HFFc6 (cell line): ENCODE measurements around the gene ALKBH4. TPM values are rescaled to one million over a fixed set of nuclear protein-coding genes. Genes with fewer than 3 reads are reported as not detected.
"Not testable (repeated sequence)": the region's sequence is repeated elsewhere in the genome, so short reads cannot be mapped to it uniquely, and the experiment has no call there.

Source experiments
- DNase-seq: peaks from one replicate; pipeline ENCODE4 v3.0.0-alpha.2; 2018
- H3K27ac Mint-ChIP-seq: 2 replicates; pipeline ENCODE4 v1.8.0; 2020; ENCODE audit warnings: mild to moderate bottlenecking, mixed read lengths
- H3K27me3 Mint-ChIP-seq: 2 replicates; pipeline ENCODE4 v1.8.0; 2021; ENCODE audit warnings: mild to moderate bottlenecking, moderate library complexity, mixed read lengths; ENCODE audit not compliant: insufficient read depth
- H3K36me3 Mint-ChIP-seq: 2 replicates; pipeline ENCODE4 v1.8.0; 2021; ENCODE audit warnings: low read depth, mixed read lengths
- H3K4me1 Mint-ChIP-seq: 2 replicates; pipeline ENCODE4 v1.8.0; 2020; ENCODE audit warnings: low read depth, mixed read lengths
- H3K4me3 Mint-ChIP-seq: 2 replicates; pipeline ENCODE4 v1.8.0; 2020; ENCODE audit warnings: mild to moderate bottlenecking, moderate library complexity, mixed read lengths
- H3K9me3 Mint-ChIP-seq: 2 replicates; pipeline ENCODE4 v1.8.0; 2020; ENCODE audit warnings: mild to moderate bottlenecking, mixed read lengths
- long read RNA-seq: library from polyadenylated mRNA; unstranded; transcript quantifications from one replicate; pipeline ENCODE4 v2.0.0, GENCODE V29; 2019
- total RNA-seq, 6 experiments: library from RNA; stranded (reverse); fragmentation: NEBNext Ultra II Directional; extraction: Animal tissue kit (Norgen Biotek cat#: 25700); gene quantifications; 2 replicates in 1 of 6; 3 replicates in 5 of 6; pipeline ENCODE4 v1.2.3, GENCODE V29; 2021
- TF ChIP-seq, protein P1 (sequence below): fragments of 200-600 bp; sonication (generic); IDR thresholded peaks from 2 replicates; pipeline ENCODE4 v1.5.0; 2021; ENCODE audit warnings: antibody characterized with exemption, mild to moderate bottlenecking

The ALKBH4 gene
- 10 to 100 TPM in 3 of 6 experiments, 1 to 10 TPM in 3; 9.6 to 11.0 (median 10.0) TPM for total RNA-seq
- long read RNA-seq, transcript ALKBH4-201 (3 exons, 2,105 nt) = major isoform, 24 of 34 reads
- long read RNA-seq, partial matches to known transcripts = 1 of 34 reads
- long read RNA-seq, other reads (novel, unspliced or antisense) = 8 of 34 reads

DNA sequence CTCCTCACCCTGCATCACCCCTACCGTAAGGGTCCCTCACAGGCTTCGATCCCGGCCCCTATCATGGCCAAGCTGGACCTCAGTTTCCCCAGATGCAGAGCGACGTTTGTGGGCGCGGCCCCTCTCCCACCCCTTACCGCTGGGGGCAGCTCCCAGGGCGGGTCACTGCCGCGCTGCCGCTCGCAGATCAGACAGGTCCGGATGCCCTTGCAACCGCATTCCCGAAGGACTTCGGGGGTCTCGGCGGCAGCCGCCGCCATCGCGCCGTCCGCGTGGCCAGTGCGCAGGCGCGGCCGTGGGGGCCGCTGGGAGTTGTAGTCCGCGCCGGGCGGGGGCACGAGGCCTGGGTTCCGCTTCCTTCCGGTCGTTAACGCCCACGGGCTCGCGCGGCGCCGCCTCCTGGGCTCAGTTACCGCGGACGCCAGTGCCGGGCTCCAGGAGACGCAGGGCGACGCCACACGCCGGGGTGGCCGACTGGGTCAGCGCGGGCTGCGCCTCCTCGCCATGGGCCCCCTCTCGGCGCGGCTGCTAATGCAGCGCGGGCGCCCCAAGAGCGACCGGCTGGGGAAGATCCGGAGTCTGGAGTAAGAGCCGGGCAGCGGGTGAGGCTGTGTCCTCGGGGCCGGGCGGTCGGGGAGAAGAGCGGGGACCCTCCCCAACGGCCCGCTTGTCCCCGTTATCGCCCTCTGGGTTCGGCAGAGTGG lies at the start of gene ALKBH4, which contains the start of gene LRWD1:
ALKBH4 (minus strand) TSS at position 287 of the 704 bp plus-strand sequence; CDS start at position 260, 27 bp downstream.
LRWD1 (plus strand) TSS at position 408 of the 704 bp plus-strand sequence; CDS start at position 505, 97 bp downstream.
- peaks cover 9% of the 10 kb centered on the region for H3K27me3 Mint-ChIP-seq
- peak within 1 kb of the TSS; percentile 98 for H3K4me3 Mint-ChIP-seq
- H3K36me3 Mint-ChIP-seq = peaks cover 13% of the 10 kb centered on the region; the same call in 1 of the 2 replicates
- H3K4me1 Mint-ChIP-seq = peaks cover 33% of the 10 kb centered on the region
- H3K27ac Mint-ChIP-seq = peak within 1 kb of the TSS; percentile 81
- DNase-seq = peak; percentile 87
- TF ChIP-seq, protein P1, sequence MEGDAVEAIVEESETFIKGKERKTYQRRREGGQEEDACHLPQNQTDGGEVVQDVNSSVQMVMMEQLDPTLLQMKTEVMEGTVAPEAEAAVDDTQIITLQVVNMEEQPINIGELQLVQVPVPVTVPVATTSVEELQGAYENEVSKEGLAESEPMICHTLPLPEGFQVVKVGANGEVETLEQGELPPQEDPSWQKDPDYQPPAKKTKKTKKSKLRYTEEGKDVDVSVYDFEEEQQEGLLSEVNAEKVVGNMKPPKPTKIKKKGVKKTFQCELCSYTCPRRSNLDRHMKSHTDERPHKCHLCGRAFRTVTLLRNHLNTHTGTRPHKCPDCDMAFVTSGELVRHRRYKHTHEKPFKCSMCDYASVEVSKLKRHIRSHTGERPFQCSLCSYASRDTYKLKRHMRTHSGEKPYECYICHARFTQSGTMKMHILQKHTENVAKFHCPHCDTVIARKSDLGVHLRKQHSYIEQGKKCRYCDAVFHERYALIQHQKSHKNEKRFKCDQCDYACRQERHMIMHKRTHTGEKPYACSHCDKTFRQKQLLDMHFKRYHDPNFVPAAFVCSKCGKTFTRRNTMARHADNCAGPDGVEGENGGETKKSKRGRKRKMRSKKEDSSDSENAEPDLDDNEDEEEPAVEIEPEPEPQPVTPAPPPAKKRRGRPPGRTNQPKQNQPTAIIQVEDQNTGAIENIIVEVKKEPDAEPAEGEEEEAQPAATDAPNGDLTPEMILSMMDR = peak; percentile 47
- no peaks in the 10 kb centered on the region for H3K9me3 Mint-ChIP-seq

DNA sequence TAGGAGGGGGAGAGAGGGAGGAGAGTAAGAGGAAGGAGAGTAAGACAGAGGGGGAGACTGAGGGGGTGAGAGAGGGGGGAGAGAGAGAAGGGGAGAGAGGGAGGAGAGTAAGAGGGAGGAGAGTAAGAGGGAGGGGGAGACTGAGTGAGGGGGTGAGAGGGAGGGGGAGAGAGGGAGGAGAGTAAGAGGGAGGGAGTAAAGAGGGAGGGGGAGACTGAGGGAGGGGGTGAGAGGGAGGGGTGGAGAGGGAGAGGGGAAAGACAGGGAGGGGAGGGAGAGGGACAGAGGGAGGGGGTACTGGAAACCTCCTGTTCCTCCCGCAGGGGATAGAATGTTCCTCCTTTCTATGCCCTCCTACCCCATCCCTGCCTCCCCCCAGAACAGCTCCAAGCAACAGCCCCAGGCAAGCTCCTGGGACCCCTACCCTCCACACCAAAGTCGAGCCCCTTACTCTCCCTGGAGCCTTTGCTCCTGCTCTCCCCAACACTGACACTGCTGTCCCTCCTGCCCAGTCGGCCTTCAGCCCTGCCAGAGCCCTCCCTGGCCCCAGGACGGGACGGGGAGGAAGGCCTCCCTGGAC lies 48.1 kb upstream of the ALKBH4 start:
- peak; percentile 17 for DNase-seq
- H3K27ac Mint-ChIP-seq = peak overlapping the region; percentile 69
- not testable (repeated sequence) for H3K36me3 Mint-ChIP-seq, H3K9me3 Mint-ChIP-seq, H3K27me3 Mint-ChIP-seq, H3K4me1 Mint-ChIP-seq
- H3K4me3 Mint-ChIP-seq = peak overlapping the region; percentile 66

DNA sequence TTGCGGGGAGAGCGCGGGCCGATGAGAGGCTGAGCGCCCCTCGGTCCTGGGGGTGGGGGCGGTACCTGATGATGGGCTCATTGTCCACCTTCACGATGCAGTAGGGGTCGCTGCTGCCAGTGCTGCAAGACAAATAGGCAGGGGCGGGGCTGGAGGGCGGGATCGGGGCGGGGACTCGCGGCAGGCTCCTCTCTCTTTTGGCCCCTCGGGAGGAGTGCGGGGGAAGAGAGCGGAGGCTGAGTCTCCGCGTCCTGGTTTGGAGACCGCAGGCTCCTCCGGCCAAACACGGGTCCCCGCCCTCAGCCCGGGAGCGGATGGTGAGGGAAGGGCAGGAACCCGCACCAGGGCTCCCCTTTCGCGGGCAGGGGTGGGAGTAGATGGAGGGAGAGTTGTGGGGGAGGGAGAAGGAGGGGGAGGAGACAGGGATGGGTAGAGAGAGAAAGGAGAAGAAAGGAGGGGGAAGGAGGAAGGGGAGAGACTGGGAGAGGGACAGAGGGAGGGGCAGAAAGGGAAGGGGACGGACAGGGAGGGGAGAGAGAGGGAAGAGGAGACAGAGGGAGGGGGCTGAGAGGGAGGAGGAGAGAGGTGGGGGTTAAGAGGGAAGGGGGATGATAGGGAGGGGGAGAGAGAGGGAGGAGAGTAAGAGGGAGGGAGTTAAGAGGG lies 47.3 kb upstream of the ALKBH4 start:
- H3K4me3 Mint-ChIP-seq, H3K9me3 Mint-ChIP-seq, H3K4me1 Mint-ChIP-seq, H3K27me3 Mint-ChIP-seq, H3K36me3 Mint-ChIP-seq, H3K27ac Mint-ChIP-seq, DNase-seq: not testable (repeated sequence)

GRCh38 chr7:102510575-102510974 lies 45.9 kb upstream of the ALKBH4 start:
- not testable (repeated sequence) for H3K4me3 Mint-ChIP-seq, H3K36me3 Mint-ChIP-seq

GRCh38 chr7:102507410-102508088 lies 42.9 kb upstream of the ALKBH4 start:
- not testable (repeated sequence) for H3K27me3 Mint-ChIP-seq, H3K4me3 Mint-ChIP-seq, H3K4me1 Mint-ChIP-seq, H3K27ac Mint-ChIP-seq, H3K36me3 Mint-ChIP-seq, H3K9me3 Mint-ChIP-seq, DNase-seq

More at GRCh38 chr7:102510575-102510974, 45.9 kb upstream of the ALKBH4 start:
- H3K9me3 Mint-ChIP-seq, H3K4me1 Mint-ChIP-seq, H3K27me3 Mint-ChIP-seq, DNase-seq, H3K27ac Mint-ChIP-seq: not testable (repeated sequence)

- H3K4me1 Mint-ChIP-seq, H3K4me3 Mint-ChIP-seq, H3K36me3 Mint-ChIP-seq, H3K9me3 Mint-ChIP-seq, H3K27me3 Mint-ChIP-seq, DNase-seq: not testable (repeated sequence)
- H3K27ac Mint-ChIP-seq = peak overlapping the region; percentile 96
These were observed 40.9 kb upstream of the ALKBH4 start for GRCh38 chr7:102505298-102506185.

- not testable (repeated sequence) for H3K4me1 Mint-ChIP-seq, H3K4me3 Mint-ChIP-seq, H3K27me3 Mint-ChIP-seq, H3K9me3 Mint-ChIP-seq, H3K27ac Mint-ChIP-seq, DNase-seq, H3K36me3 Mint-ChIP-seq
These were observed 38.5 kb upstream of the ALKBH4 start for GRCh38 chr7:102503141-102503540.

DNA sequence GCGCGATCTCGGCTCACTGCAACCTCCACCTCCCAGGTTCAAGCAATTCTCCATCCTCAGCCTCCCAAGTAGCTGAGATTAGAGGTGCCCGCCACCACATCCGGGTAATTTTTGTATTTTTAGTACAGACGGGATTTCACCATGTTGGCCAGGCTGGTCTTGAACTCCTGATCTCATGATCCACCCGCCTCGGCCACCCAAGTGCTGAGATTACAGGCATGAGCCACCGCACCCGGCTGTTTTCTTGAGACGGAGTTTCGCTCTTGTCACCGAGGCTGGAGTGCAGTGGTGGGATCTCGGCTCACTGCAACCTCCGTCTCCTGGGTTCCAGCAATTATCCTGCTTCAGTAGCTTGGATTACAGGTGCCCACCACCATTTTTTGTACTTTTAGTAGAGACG lies 33.7 kb upstream of the ALKBH4 start:
- H3K4me3 Mint-ChIP-seq, DNase-seq, H3K4me1 Mint-ChIP-seq, H3K36me3 Mint-ChIP-seq, H3K9me3 Mint-ChIP-seq, H3K27me3 Mint-ChIP-seq, H3K27ac Mint-ChIP-seq: not testable (repeated sequence)

DNA sequence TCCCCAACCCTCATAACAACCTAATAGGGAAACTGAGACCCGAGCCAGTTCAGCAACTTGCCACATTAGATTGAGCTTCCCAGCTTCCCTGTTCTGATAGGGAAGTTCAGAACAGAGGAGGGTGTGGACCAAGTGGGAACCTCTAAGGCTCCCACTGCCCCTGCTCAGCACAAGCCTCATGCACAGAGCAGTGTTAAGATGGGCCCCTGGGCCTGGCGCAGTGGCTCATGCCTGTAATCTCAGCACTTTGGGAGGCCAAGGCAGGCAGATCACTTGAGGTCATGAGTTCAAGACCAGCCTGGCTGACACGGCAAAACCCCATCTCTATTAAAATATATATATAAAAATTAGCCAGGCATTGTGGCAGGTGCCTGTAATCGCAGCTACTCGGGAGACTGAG lies 32.6 kb upstream of the ALKBH4 start:
- not testable (repeated sequence) for H3K4me3 Mint-ChIP-seq, H3K9me3 Mint-ChIP-seq, H3K27me3 Mint-ChIP-seq, DNase-seq, H3K4me1 Mint-ChIP-seq, H3K27ac Mint-ChIP-seq, H3K36me3 Mint-ChIP-seq

- H3K4me3 Mint-ChIP-seq, H3K4me1 Mint-ChIP-seq, H3K27me3 Mint-ChIP-seq, H3K9me3 Mint-ChIP-seq, H3K27ac Mint-ChIP-seq, DNase-seq, H3K36me3 Mint-ChIP-seq: not testable (repeated sequence)
These were observed 32.2 kb upstream of the ALKBH4 start for GRCh38 chr7:102496861-102497260.

GRCh38 chr7:102494473-102495149 lies 29.9 kb upstream of the ALKBH4 start:
- not testable (repeated sequence) for H3K27me3 Mint-ChIP-seq, DNase-seq, H3K4me3 Mint-ChIP-seq, H3K36me3 Mint-ChIP-seq, H3K27ac Mint-ChIP-seq, H3K9me3 Mint-ChIP-seq, H3K4me1 Mint-ChIP-seq
